WI38 (cell line): ENCODE results near the gene FZR1.

Experiments
- H3K4me3 ChIP-seq: 2 replicates; pipeline ENCODE4 v1.5.1; 2011; ENCODE audit warnings: low read depth, mild to moderate bottlenecking, control low read depth, low read length
- CTCF ChIP-seq: IDR thresholded peaks from 2 replicates; pipeline ENCODE4 v1.5.1; 2012; ENCODE audit warnings: low read depth, mild to moderate bottlenecking, control low read depth, low read length

The FZR1 gene

GRCh38 chr19:3481241-3482090 is 24.6 kb upstream of the FZR1 start:
- H3K4me3 ChIP-seq = no peak overlapping the region
- no peak for TF ChIP-seq CTCF

GRCh38 chr19:3482507-3483225 is 23.4 kb upstream of the FZR1 start:
- H3K4me3 ChIP-seq = no peak overlapping the region
- no peak for TF ChIP-seq CTCF

- H3K4me3 ChIP-seq = no peak within 1 kb of the TSS
- no peak for TF ChIP-seq CTCF
Measured at GRCh38 chr19:3483226-3483628, 22.9 kb upstream of the FZR1 start, which contains the start of gene SMIM44. SMIM44 (minus strand) TSS chr19:3483441; CDS start chr19:3483403, 38 bp downstream.

GRCh38 chr19:3491396-3492119 is 14.6 kb upstream of the FZR1 start:
- TF ChIP-seq CTCF = no peak
- no peak overlapping the region for H3K4me3 ChIP-seq

GRCh38 chr19:3492131-3492839 is 13.8 kb upstream of the FZR1 start:
- TF ChIP-seq CTCF = no peak
- no peak overlapping the region for H3K4me3 ChIP-seq

GRCh38 chr19:3492919-3493318 is 13.2 kb upstream of the FZR1 start:
- no peak overlapping the region for H3K4me3 ChIP-seq
- no peak for TF ChIP-seq CTCF
